ENCODE data around the gene COL25A1.
"Not testable (repeated sequence)": the region's sequence is repeated elsewhere in the genome, so short reads cannot be mapped to it uniquely, and the experiment has no call there.

The COL25A1 gene

GRCh38 chr4:108972613-108973283, 329.7 kb downstream of the COL25A1 start:
- no peak for DNase-seq (ENCODE audit: low read depth in 2 of 2, low spot score in 1 of 2)

GRCh38 chr4:108971473-108971872, 331.0 kb downstream of the COL25A1 start:
- no peak for DNase-seq (ENCODE audit: low read depth in 2 of 2, low spot score in 1 of 2)

GRCh38 chr4:108965472-108966076, 336.9 kb downstream of the COL25A1 start:
- DNase-seq (ENCODE audit: low read depth in 2 of 2, low spot score in 1 of 2), result no peak

- DNase-seq (ENCODE audit: low read depth in 2 of 2, low spot score in 1 of 2), result no peak
Observed at GRCh38 chr4:108965016-108965415, 337.4 kb downstream of the COL25A1 start.

GRCh38 chr4:108963910-108964309, 338.5 kb downstream of the COL25A1 start:
- DNase-seq (ENCODE audit: low read depth in 2 of 2, low spot score in 1 of 2), result no peak

GRCh38 chr4:108959491-108959890, 343.0 kb downstream of the COL25A1 start:
- DNase-seq (ENCODE audit: low read depth in 2 of 2, low spot score in 1 of 2), result no peak

GRCh38 chr4:108954880-108955279, 347.6 kb downstream of the COL25A1 start:
- no peak for DNase-seq (ENCODE audit: low read depth in 2 of 2, low spot score in 1 of 2)

GRCh38 chr4:108953941-108954340, 348.5 kb downstream of the COL25A1 start:
- no peak for DNase-seq (ENCODE audit: low read depth in 2 of 2, low spot score in 1 of 2)

GRCh38 chr4:108950158-108950915, 352.1 kb downstream of the COL25A1 start:
- DNase-seq (ENCODE audit: low read depth in 2 of 2, low spot score in 1 of 2), result no peak

GRCh38 chr4:108947526-108947925, 354.9 kb downstream of the COL25A1 start:
- DNase-seq (ENCODE audit: low read depth in 2 of 2, low spot score in 1 of 2), result no peak

GRCh38 chr4:108946237-108946636, 356.2 kb downstream of the COL25A1 start:
- DNase-seq (ENCODE audit: low read depth in 2 of 2, low spot score in 1 of 2), result no peak

- no peak for DNase-seq (ENCODE audit: low read depth in 2 of 2, low spot score in 1 of 2)
Observed at GRCh38 chr4:108943976-108944591, 358.4 kb downstream of the COL25A1 start.

- no peak for DNase-seq (ENCODE audit: low read depth in 2 of 2, low spot score in 1 of 2)
Observed at GRCh38 chr4:108943371-108943770, 359.1 kb downstream of the COL25A1 start.

- no peak for DNase-seq (ENCODE audit: low read depth in 2 of 2, low spot score in 1 of 2)
Observed at GRCh38 chr4:108941904-108942430, 360.5 kb downstream of the COL25A1 start.

GRCh38 chr4:108940634-108941033, 361.8 kb downstream of the COL25A1 start:
- DNase-seq (ENCODE audit: low read depth in 2 of 2, low spot score in 1 of 2), result no peak

- no peak for DNase-seq (ENCODE audit: low read depth in 2 of 2, low spot score in 1 of 2)
Observed at GRCh38 chr4:108940149-108940548, 362.3 kb downstream of the COL25A1 start.

- DNase-seq (ENCODE audit: low read depth in 2 of 2, low spot score in 1 of 2), result no peak
Observed at GRCh38 chr4:108937066-108937465, 365.4 kb downstream of the COL25A1 start.

GRCh38 chr4:108933925-108934324, 368.5 kb downstream of the COL25A1 start:
- DNase-seq (ENCODE audit: low read depth in 2 of 2, low spot score in 1 of 2), result not testable (repeated sequence)

GRCh38 chr4:108933046-108933445, 369.4 kb downstream of the COL25A1 start:
- no peak for DNase-seq (ENCODE audit: low read depth in 2 of 2, low spot score in 1 of 2)

GRCh38 chr4:108931926-108932325, 370.5 kb downstream of the COL25A1 start:
- no peak for DNase-seq (ENCODE audit: low read depth in 2 of 2, low spot score in 1 of 2)

GRCh38 chr4:108930186-108930585, 372.3 kb downstream of the COL25A1 start:
- no peak for DNase-seq (ENCODE audit: low read depth in 2 of 2, low spot score in 1 of 2)

- DNase-seq (ENCODE audit: low read depth in 2 of 2, low spot score in 1 of 2), result no peak
Observed at GRCh38 chr4:108926781-108927180, 375.7 kb downstream of the COL25A1 start.

Measured in stimulated activated CD8-positive, alpha-beta memory T cell treated with anti-CD3 and anti-CD28 coated beads, Interleukin-4, amount 100 ng/mL, for 1 hour (primary cell).